HG03045 (cell line): ENCODE measurements around the gene ARHGEF3.
"Not testable (repeated sequence)": the region's sequence is repeated elsewhere in the genome, so short reads cannot be mapped to it uniquely, and the experiment has no call there.

Experiments used
- ATAC-seq: cut with Tn5 transposase; IDR thresholded peaks from one replicate; pipeline ENCODE4 v1.9.1; 2021; ENCODE audit warnings: mild to moderate bottlenecking, moderate library complexity; ENCODE audit not compliant: unreplicated experiment

ARHGEF3 gene

GRCh38 chr3:56742887-56743286 is 58.9 kb downstream of the ARHGEF3 start:
- ATAC-seq, result no peak

DNA sequence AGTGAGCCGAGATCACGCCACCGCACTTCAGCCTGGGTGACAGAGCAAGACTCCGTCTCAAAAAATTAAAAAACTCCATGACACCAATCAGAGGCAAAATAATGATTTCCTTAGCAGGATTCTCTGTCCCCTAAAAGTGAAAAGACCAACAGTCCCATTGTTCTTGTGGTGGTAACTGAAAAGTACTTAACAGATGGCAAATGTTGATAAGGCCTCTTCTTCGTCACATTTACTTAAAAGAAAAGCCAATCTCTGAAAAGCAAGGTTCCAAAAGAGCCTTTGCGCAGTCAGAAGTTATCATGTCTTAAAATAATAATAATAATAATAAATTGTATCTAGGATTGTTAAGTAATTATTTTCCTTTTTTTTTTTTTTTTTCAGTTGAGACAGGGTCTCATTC is 62.7 kb downstream of the ARHGEF3 start:
- ATAC-seq, result no peak

- no peak for ATAC-seq
These were observed 64.7 kb downstream of the ARHGEF3 start for GRCh38 chr3:56737006-56737405.

- no peak for ATAC-seq
These were observed 69.6 kb downstream of the ARHGEF3 start for GRCh38 chr3:56732109-56732508.

DNA sequence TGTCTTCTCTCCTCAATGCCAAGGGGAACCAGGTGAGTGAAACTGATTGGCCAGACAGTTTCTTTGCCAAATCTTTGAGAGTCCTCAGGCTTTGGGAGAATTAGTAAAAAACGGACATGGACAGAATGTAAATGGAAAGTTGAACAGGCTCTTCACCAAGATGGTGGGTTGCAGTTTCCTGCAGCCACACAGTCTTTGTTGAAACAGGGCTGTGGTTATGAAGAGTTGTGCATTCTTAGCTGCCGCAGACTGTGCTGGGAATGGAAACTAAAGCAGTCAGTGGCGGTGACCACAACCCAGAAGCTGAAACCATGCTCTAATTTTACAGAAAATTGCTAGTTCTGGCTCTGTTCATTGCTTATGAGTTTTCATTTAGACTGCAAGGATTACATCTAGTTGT is 76.6 kb downstream of the ARHGEF3 start:
- ATAC-seq, result peak; percentile 95

- ATAC-seq, result peak; percentile 2
These were observed 77.1 kb downstream of the ARHGEF3 start for GRCh38 chr3:56724676-56725075.

- no peak for ATAC-seq
These were observed 80.9 kb downstream of the ARHGEF3 start for GRCh38 chr3:56720849-56721248.

DNA sequence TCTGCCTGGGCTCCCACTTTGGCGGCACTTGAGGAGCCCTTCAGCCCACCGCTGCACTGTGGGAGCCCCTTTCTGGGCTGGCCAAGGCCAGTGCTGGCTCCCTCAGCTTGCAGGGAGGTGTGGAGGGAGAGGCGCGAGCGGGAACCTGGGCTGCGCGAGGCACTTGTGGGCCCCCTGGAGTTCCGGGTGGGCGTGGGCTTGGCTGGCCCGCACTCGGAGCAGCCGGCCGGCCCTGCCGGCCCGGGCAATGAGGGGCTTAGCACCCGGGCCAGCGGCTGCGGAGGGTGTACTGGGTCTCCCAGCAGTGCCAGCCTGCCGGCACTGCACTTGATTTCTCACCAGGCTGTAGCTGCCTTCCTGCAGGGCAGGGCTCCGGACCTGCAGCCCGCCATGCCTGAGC is 82.9 kb downstream of the ARHGEF3 start:
- not testable (repeated sequence) for ATAC-seq

GRCh38 chr3:56711344-56711743 is 90.4 kb downstream of the ARHGEF3 start:
- no peak for ATAC-seq

DNA sequence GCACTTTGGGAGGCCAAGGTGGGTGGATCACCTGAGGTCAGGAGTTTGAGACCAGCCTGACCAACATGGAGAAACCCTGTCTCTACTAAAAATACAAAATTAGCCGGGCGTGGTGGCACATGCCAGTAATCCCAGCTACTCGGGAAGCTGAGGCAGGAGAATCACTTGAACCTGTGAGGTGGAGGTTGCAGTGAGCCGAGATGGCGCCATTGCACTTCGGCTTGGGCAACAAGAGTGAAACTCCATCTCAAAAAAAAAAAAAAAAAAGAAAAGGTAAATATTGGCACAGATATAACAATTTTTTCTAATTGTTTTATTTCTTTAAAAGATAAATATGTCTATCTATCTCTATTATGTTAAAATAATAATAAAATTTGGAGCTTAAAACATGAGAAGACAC is 94.3 kb downstream of the ARHGEF3 start:
- not testable (repeated sequence) for ATAC-seq

DNA sequence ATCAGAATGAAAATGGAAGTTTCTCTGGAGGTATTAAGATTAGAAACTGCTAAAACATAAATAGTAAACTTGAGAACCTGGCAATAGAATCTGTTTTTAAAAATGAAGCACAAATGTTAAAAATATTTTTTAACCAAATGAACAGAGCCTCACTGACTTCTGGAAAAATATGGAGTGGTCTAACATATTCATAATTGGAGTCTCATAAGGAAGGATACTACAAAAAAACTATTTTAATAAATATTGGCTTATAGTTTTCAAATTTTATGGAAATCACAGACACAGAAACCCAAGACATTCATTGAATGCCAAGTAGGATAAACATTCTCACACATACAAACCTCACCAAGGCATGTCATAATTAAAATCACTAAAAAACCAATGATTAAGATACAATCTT is 95.1 kb downstream of the ARHGEF3 start:
- no peak for ATAC-seq

DNA sequence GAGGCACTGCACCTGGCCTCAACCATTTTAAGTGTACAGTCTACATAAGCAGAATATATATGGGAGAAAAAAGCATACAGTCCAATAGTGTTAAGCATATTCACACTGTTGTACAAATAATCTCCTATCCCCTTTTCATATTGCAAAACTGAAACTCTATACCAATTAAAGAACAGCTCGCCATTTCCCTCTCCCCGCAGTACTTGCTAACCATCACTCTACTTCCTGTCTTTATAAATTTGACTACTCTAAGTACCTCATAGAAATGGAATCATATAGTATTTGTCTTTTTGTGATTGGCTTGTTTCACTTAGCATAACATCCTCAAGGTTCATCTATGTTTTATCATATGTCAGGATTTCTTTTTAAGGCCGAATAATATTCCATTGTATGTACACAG is 97.0 kb downstream of the ARHGEF3 start:
- ATAC-seq, result no peak

- no peak for ATAC-seq
These were observed 99.0 kb downstream of the ARHGEF3 start for GRCh38 chr3:56702490-56703315.

GRCh38 chr3:56700151-56700550 is 101.6 kb downstream of the ARHGEF3 start:
- no peak for ATAC-seq

DNA sequence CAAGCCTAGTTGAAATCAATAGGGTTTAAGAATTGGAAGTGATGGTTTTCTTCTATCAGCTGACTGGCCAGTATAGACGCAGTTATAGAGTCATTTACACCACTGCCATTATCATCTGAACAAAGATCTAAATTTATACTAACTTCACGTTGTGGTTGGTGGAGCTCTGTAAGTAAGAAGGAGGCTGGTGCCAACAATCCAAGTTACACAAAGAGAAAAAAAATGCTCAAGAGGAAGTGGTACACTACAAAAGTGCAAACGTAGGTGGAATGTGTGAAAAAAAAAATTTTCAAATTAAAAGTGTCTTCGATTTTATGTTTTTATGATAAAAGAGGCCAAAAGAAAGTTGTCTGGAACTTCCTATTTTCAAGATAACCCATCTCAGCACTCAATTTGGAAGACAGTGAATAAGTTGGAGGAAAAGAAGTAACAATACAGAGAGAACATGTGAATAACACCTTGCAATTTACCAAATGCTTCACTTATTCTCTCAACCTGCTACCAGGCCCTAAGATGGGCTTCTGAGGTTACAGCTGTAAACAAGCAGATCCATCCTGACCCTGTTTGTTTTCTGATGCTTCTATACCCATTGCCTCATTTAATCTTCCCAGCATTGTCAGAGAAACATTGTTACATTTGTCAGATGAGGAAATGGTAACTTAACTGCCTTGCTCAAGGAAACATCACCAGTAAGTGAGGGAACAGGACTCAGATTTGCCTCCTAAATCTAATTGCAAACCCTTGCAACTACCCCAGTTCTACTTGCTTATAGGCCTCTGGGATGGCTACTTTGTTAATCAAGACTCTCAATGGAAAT is 106.7 kb downstream of the ARHGEF3 start:
- no peak for ATAC-seq

DNA sequence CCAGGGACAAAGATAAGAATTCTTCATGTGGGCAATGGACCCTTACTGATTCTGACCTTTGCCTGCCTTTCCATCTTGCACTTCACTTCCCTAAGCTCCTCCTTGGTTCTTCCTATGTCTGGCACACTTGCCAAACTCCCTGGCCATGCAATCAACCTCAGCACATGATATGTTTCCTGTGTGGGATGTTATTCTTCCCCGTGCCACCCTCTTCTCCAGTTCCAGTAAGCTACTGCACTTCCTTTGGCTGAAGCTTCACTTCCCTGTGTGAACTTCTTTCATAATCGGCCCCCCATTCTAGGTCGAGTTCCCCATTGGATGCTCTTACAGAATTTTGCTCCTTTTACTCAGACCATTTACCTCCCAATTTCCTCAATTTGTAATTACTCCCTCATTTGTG is 108.0 kb downstream of the ARHGEF3 start:
- no peak for ATAC-seq

- peak; percentile 71 for ATAC-seq
These were observed 109.0 kb downstream of the ARHGEF3 start for GRCh38 chr3:56692520-56693433.

- not testable (repeated sequence) for ATAC-seq
These were observed 109.8 kb downstream of the ARHGEF3 start for GRCh38 chr3:56692001-56692365.

DNA sequence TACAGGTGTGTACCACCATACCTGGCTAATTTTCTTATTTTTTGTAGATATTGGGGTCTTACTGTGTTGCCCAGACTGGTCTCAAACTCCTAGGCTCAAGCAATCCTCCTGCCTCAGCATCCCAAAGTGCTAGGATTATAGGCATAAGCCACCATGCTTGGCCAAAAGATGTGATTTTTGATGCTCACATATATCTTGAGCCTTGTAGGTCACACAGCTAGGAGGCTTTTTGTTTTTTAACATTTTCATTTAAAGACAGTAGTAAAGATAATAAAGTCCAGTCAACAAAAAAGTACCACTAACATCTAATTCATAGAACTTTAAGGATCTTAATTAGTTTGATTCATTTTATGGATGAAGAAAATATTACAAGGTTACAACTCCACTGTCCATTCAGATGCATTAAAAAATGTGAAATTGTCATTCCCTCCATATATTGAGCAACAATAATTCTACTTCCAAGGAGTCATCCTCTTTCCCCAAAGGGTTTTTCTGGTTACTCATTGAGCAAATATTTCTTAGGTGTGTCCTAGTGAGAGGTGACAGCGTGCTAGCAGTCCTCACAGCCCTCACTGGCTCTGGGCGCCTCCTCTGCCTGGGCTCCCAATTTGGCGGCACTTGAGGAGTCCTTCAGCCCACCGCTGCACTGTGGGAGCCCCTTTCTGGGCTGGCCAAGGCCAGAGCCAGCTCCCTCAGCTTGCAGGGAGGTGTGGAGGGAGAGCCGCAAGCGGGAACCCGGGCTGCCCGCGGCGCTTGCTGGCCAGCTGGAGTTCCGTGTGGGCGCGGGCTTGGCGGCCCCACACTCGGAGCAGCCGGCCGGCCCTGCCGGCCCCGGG is 110.4 kb downstream of the ARHGEF3 start:
- ATAC-seq, result no peak

GRCh38 chr3:56689303-56689702 is 112.4 kb downstream of the ARHGEF3 start:
- no peak for ATAC-seq
